Mucosa of stomach (tissue), 1 donor: ENCODE measurements around the gene PXDN.

Experiments used
- H3K27me3 ChIP-seq: one replicate; pipeline ENCODE4 v1.7.0; 2013; ENCODE audit warnings: mild to moderate bottlenecking, low read length; ENCODE audit not compliant: control insufficient read depth, insufficient read depth
- H3K36me3 ChIP-seq: one replicate; pipeline ENCODE4 v1.7.0; 2013; ENCODE audit warnings: low read length; ENCODE audit not compliant: control insufficient read depth, insufficient read depth
- H3K4me1 ChIP-seq: one replicate; pipeline ENCODE4 v1.7.0; 2013; ENCODE audit warnings: mild to moderate bottlenecking, low read length; ENCODE audit not compliant: control insufficient read depth, insufficient read depth
- H3K4me3 ChIP-seq: one replicate; pipeline ENCODE4 v1.7.0; 2013; ENCODE audit warnings: low read length
- H3K9ac ChIP-seq: one replicate; pipeline ENCODE4 v1.7.0; 2013; ENCODE audit warnings: mild to moderate bottlenecking, low read length, moderate library complexity
- H3K9me3 ChIP-seq: one replicate; pipeline ENCODE4 v1.7.0; 2013; ENCODE audit warnings: mild to moderate bottlenecking, low read length, moderate library complexity; ENCODE audit not compliant: control insufficient read depth
- donor health status: Pancreatic carcinoma.

Gene PXDN

GRCh38 chr2:1642066-1642861 lies 102.1 kb downstream of the PXDN start:
- H3K27me3 ChIP-seq = no peaks in the 10 kb centered on the region
- H3K9me3 ChIP-seq = no peaks in the 10 kb centered on the region
- H3K4me1 ChIP-seq = no peaks in the 10 kb centered on the region
- no peaks in the 10 kb centered on the region for H3K36me3 ChIP-seq
- no peak overlapping the region for H3K4me3 ChIP-seq
- no peak overlapping the region for H3K9ac ChIP-seq

DNA sequence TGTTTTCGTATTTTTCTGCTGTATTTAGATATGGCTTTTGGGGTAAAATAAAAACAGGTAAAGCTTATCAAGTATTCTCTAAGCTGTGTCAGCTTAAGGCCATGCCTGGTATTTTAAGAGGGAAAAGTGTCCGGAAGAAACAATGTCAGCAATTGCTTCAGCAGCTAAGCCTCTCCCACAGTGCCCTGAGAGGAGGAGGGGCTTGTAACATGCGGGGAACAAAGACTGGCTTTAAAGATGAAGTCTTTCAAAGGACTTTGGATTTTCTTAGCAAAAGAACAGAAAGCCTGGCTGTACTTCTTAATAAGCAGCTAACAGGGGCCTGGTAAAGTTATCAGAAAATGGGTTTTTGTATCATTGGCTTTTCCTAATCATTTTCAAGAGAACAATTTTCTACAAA lies 102.8 kb downstream of the PXDN start:
- no peak overlapping the region for H3K4me3 ChIP-seq
- no peaks in the 10 kb centered on the region for H3K4me1 ChIP-seq
- H3K36me3 ChIP-seq = no peaks in the 10 kb centered on the region
- H3K27me3 ChIP-seq = no peaks in the 10 kb centered on the region
- H3K9ac ChIP-seq = no peak overlapping the region
- H3K9me3 ChIP-seq = no peaks in the 10 kb centered on the region

GRCh38 chr2:1640301-1641135 lies 103.8 kb downstream of the PXDN start:
- Histone ChIP-seq H3K4me3 (no peak overlapping the region), H3K4me1 (no peaks in the 10 kb centered on the region), H3K9ac (no peak overlapping the region), H3K36me3 (no peaks in the 10 kb centered on the region), H3K9me3 (no peaks in the 10 kb centered on the region), H3K27me3 (no peaks in the 10 kb centered on the region)

GRCh38 chr2:1639086-1639858 lies 105.0 kb downstream of the PXDN start:
- no peaks in the 10 kb centered on the region for H3K9me3 ChIP-seq
- H3K36me3 ChIP-seq = no peaks in the 10 kb centered on the region
- no peaks in the 10 kb centered on the region for H3K4me1 ChIP-seq
- H3K27me3 ChIP-seq = no peaks in the 10 kb centered on the region
- H3K4me3 ChIP-seq = no peak overlapping the region
- no peak overlapping the region for H3K9ac ChIP-seq

GRCh38 chr2:1638281-1638860 lies 105.9 kb downstream of the PXDN start:
- no peaks in the 10 kb centered on the region for H3K27me3 ChIP-seq
- H3K9me3 ChIP-seq = no peaks in the 10 kb centered on the region
- H3K4me1 ChIP-seq = no peaks in the 10 kb centered on the region
- H3K9ac ChIP-seq = no peak overlapping the region
- H3K36me3 ChIP-seq = no peaks in the 10 kb centered on the region
- H3K4me3 ChIP-seq = no peak overlapping the region

GRCh38 chr2:1636791-1637415 lies 107.4 kb downstream of the PXDN start:
- H3K4me1 ChIP-seq = no peaks in the 10 kb centered on the region
- H3K36me3 ChIP-seq = no peaks in the 10 kb centered on the region
- no peaks in the 10 kb centered on the region for H3K9me3 ChIP-seq
- no peak overlapping the region for H3K4me3 ChIP-seq
- no peaks in the 10 kb centered on the region for H3K27me3 ChIP-seq
- no peak overlapping the region for H3K9ac ChIP-seq

DNA sequence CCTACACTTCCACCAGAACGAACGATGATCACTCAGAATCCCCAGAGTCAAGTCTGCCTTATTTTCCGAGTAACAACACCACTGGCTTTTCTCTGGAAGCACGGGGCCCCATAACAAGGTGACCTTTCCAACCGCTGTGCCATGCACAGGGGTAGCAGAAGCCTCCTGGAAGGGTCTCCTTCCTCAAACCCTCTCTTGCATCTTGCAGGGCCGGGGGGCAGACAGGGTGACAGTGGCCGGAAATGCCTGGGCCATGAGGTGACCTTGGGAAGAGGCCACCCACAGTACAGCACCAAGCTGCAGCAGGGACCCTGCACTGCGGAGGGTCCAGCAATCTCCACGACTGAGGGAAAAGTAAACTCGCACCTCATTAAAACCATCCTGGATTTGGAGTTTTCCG lies 108.5 kb downstream of the PXDN start:
- Histone ChIP-seq H3K9ac (no peak overlapping the region), H3K9me3 (no peaks in the 10 kb centered on the region), H3K4me3 (no peak overlapping the region), H3K27me3 (no peaks in the 10 kb centered on the region), H3K36me3 (no peaks in the 10 kb centered on the region), H3K4me1 (no peaks in the 10 kb centered on the region)

- Histone ChIP-seq H3K4me1 (no peaks in the 10 kb centered on the region), H3K36me3 (no peaks in the 10 kb centered on the region), H3K9ac (no peak overlapping the region), H3K4me3 (no peak overlapping the region), H3K9me3 (no peaks in the 10 kb centered on the region), H3K27me3 (no peaks in the 10 kb centered on the region)
Observed at GRCh38 chr2:1634681-1635341, 109.5 kb downstream of the PXDN start.

GRCh38 chr2:1633936-1634587 lies 110.3 kb downstream of the PXDN start:
- no peak overlapping the region for H3K9ac ChIP-seq
- H3K27me3 ChIP-seq = no peaks in the 10 kb centered on the region
- no peaks in the 10 kb centered on the region for H3K9me3 ChIP-seq
- no peaks in the 10 kb centered on the region for H3K4me1 ChIP-seq
- no peaks in the 10 kb centered on the region for H3K36me3 ChIP-seq
- no peak overlapping the region for H3K4me3 ChIP-seq

- no peak overlapping the region for H3K9ac ChIP-seq
Observed at GRCh38 chr2:1633092-1633671, 111.1 kb downstream of the PXDN start.

More at GRCh38 chr2:1633092-1633671, 111.1 kb downstream of the PXDN start:
- Histone ChIP-seq H3K36me3 (no peaks in the 10 kb centered on the region), H3K27me3 (no peaks in the 10 kb centered on the region), H3K4me1 (no peaks in the 10 kb centered on the region), H3K4me3 (no peak overlapping the region), H3K9me3 (no peaks in the 10 kb centered on the region)
